Neural cell (in vitro differentiated cells): ENCODE results near the gene P2RY8.

Source experiments
- CTCF ChIP-seq: fragments of 450-650 bp; IDR thresholded peaks from 2 replicates; pipeline ENCODE4 v1.5.1; 2014; ENCODE audit warnings: antibody characterized with exemption, mild to moderate bottlenecking, moderate library complexity; ENCODE audit not compliant: poor library complexity, severe bottlenecking
- EZH2 ChIP-seq: fragments of 200-600, 300-800 bp; shearing (Covaris generic), sonication (generic); IDR thresholded peaks from 2 replicates; pipeline ENCODE4 v1.6.1; 2014; ENCODE audit warnings: antibody characterized with exemption, low read length, borderline replicate concordance, mild to moderate bottlenecking; ENCODE audit not compliant: insufficient read depth, poor library complexity, severe bottlenecking
- POLR2AphosphoS5 ChIP-seq: IDR thresholded peaks from 2 replicates; pipeline ENCODE4 v1.6.1; 2012
- RAD21 ChIP-seq: fragments of 450-650 bp; conservative IDR thresholded peaks from 2 replicates; pipeline ENCODE4 v1.6.1; 2014; ENCODE audit warnings: antibody characterized with exemption, mild to moderate bottlenecking, moderate library complexity
- REST ChIP-seq: IDR thresholded peaks from 2 replicates; pipeline ENCODE4 v1.6.1; 2012; ENCODE audit warnings: borderline replicate concordance
- TAF1 ChIP-seq: IDR thresholded peaks from 2 replicates; pipeline ENCODE4 v1.6.1; 2012; ENCODE audit warnings: low read depth

DNA sequence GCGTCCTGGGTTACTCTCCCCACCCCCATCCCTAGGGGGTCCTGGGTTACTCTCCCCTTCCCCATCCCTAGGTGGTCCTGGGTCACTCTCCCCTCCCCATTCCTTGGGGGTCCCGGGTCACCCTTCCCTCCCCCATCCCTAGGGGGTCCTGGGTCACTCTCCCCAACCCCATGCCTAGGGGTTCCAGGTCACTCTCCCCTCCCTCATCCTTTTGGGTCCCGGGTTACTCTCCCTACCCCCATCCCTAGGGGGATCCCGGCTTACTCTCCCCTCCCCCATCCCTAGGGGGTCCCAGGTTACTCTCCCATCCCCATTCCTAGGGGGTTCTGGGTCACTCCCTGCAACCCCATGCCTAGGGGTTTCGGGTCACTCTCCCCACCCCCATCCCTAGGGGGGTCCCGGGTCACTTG, 85.7 kb downstream of the P2RY8 start:
- TF ChIP-seq CTCF (no peak), RAD21 (no peak), TAF1 (no peak), REST (no peak), POLR2AphosphoS5 (no peak), EZH2 (no peak)
